GM12872 (cell line): Measurements from ENCODE around the gene DLX2.

Experiments used
- TF ChIP-seq, protein P1 (sequence below): IDR thresholded peaks from 3 replicates; pipeline ENCODE4 v1.5.1; 2011; ENCODE audit warnings: low read depth, mild to moderate bottlenecking, low read length, moderate library complexity; ENCODE audit not compliant: insufficient read depth

Gene DLX2

DNA sequence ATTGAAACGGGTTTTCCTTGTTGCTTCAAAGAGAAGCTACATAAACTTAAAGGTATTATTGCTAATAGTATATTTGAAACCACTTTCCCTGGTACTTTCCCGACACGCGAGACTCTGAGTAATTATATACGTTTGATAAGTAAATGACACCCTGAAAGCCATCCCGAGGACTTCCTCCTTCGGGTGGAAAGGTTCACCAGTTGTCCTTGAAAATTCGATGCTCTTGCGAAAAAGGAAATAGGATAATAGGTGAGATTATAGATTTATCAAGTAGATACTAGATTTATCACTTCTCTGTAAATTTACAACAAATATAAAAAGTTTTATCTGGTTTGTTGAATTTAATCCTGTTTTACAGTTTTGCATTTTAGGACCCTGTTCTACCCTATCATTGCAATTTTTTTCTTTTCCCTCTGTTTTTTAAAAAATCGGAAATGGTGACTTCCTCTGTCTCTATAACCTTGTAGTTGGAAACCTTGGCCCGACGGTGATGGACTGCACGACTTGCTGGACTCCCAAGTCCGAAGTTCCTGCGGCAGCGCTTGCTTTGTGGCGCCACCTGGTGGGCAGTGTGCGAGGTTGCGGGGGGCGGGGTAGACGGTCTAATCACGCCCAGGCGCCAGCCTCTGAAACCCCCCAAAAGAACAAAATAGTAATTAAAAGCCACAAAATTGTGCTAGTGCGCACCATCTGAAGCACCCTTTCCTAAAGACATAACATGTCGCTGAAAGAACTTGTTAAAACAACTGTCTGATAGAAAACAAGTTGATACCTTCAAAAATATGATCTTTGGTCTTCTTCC is 972 bp upstream of the DLX2 start:
- TF ChIP-seq, protein P1, sequence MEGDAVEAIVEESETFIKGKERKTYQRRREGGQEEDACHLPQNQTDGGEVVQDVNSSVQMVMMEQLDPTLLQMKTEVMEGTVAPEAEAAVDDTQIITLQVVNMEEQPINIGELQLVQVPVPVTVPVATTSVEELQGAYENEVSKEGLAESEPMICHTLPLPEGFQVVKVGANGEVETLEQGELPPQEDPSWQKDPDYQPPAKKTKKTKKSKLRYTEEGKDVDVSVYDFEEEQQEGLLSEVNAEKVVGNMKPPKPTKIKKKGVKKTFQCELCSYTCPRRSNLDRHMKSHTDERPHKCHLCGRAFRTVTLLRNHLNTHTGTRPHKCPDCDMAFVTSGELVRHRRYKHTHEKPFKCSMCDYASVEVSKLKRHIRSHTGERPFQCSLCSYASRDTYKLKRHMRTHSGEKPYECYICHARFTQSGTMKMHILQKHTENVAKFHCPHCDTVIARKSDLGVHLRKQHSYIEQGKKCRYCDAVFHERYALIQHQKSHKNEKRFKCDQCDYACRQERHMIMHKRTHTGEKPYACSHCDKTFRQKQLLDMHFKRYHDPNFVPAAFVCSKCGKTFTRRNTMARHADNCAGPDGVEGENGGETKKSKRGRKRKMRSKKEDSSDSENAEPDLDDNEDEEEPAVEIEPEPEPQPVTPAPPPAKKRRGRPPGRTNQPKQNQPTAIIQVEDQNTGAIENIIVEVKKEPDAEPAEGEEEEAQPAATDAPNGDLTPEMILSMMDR: peak; percentile 86

DNA sequence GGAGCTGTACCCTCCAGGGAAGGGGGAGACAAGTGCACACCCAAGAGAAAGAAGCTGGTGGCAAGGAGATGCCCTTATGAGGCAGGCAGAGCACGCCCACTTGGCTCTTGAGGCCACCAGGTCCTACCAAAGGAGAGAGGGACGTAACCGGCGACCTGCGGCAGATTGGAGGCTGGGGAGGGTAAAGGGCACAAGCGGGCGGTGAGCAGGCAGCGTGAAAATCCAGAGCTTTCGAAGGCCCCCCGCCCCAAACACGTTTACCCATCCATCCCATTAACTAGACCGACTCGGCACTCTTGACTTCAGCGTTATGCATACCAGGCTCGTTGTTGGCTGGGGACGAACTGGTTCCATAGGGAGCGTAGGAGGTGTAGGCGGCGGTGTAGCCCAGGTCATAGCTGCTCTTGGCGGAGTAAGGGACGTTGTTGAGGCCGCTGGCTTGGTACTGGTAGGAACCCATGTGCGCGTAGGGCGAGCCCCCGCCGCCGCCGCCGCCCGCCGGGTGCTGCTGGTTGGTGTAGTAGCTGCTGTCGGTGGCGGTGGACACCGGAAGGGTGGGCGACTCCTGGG is 794 bp downstream of the DLX2 start:
- TF ChIP-seq, protein P1: no peak

DNA sequence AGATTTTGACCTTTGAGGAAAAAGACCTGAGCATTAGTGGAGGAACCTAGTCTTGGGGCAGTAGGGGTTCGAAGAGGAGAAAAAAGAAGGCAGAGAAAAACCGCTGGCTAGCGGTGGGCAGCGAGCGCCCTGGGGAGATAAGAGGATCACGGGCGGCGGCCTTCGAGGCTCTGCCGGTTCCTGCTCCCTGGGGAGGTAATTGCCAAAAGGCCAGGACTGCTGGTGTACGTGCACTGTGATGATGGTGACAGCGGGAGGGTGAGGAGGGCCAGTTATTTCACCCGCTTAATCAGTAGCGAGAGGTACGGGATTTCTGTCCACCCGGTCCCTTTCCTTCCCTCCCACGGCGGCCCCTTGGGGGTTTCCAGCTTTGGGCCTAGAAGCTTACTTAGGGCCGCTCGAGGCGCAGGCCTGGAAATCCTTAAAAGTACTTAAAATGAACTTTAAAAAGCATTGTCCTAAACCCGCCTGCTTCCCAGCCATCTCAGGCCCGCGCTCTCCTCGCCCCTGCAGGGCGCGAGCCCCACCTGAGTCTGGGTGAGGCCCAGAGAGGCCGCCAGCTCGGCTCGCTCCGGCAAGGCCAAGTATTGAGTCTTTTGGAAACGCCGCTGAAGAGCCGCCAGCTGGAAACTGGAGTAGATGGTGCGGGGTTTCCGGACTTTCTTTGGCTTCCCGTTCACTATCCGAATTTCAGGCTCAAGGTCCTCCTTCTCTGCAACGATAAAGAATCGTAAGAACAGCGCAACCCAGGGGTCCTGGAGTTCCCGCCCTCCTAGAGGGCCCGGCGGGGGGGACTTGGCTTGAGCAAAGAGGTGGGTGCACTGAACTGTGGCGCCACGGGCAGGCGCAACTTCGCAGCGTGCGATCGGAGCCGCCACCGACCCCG is 1.5 kb downstream of the DLX2 start:
- TF ChIP-seq, protein P1: no peak

DNA sequence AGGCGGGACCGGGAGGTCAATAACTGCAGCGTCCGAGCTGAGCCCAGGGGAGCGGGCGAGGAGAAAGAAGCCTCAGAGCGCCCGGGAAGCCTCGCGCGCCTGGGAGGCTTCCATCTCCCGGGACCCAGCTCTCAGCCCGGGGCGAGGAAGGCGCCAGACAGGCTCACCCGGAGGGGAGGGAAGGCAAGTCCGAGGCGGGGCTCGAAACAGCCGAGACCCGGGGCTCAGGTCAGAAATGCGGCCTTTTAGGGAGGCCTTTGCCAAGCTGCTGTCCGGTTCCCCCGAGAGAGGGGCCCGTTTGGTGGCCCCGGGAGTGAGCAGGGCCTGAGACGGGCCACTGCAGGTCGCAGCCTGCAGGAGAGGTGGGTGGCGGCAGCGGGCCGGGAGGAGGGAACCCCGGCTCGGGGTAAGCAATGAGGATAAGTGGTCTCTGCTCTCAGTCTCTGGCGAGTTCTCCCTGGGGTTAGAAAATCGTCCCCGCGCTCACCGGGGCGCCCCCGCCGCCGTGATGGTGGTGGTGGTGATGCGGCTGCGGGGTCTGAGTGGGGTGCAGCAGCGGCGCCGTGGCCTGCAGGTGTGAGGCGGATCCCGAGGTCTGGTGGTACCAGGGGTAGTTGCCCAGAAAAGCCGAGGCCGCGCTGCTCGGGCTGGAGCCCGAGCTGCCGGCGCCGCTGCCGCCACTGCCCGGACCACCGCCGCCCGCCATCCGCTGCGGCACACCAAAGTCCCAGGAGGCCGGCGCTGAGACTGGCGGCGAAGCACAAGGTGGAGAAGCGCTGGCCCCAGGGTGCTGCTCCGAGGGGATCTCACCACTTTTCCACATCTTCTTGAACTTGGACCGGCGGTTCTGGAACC is 2.4 kb downstream of the DLX2 start:
- TF ChIP-seq, protein P1: no peak

DNA sequence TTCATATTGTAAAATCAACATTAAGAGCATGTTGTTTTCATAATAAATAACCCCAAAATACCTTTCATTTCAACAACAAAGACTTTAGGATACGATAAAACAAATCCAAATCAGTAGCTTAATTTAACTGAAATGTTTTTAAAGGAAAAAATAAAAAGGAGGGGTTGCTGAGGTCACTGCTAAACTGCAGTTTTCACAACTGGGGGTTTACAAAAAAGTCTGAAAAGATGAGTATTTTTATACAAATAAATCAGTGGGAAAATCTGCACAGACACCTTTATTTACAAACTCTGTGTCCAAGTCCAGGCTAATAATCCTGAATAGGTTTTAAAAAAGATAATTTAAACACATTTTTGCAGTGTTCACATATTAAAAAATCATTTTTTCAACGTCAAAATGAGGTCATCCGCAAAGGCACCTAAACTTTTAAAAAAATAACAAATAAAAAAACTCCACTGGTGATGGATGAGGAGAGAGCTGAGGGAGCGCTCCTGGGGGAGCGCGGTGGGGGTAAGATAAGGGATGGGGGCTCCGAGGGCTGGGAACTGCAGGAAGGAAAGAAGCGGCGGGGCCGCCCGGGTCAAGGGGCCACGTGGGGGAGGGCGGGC is 3.1 kb downstream of the DLX2 start:
- TF ChIP-seq, protein P1: no peak

DNA sequence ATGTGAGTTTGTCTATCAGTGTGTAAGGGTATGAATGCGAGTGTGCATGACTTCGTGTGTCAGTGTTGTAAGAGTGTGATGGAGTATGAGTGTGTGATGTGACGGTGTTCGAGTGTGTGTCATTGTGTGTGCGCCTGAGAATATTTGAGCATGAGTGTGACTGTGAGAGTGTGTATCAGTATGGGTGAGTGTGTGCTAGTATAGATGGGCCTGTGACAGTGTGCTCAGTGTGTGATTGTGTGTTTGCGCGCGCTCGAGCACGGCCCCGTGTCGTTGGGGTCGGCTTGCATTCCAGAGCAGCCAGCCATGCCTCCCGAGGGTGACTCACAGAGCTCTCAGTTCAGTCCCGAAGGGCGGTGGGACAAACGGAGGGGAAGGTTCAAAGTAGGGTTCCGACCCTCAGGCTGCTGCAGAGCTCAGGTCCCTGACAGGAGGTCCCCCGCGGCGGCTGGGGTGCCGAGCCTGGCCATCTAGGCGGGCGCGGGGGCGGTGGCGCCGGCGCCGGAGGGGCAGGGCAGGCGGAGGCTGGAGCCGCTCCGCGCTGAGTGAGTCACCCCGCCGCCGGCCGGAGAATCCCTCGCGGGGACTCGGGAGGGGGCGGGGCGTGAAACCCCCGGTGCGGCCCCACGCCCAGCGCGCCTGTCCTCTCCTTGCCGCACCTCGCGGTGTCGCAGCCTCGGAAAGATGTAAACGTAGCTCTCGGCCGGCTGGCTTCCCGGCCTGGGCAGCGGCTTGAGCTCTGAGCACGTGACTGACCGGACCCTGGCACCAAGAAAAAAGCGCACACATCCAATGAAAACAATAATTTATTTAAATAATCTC is 3.8 kb downstream of the DLX2 start:
- TF ChIP-seq, protein P1: no peak
